Astrocyte (in vitro differentiated cells and primary cell): ENCODE results near the gene DCUN1D1. TPM values are rescaled to one million over a fixed set of nuclear protein-coding genes. Genes with fewer than 3 reads are reported as not detected.

Experiments
- DNase-seq: peaks from one replicate; pipeline ENCODE4 v3.0.0-alpha.2; 2010; ENCODE audit warnings: low read depth
- FAIRE-seq: peaks from 2 replicates; lab custom pipeline; 2011; peaks lifted over from hg19 to GRCh38; lab: Jason Lieb, UNC
- H2AFZ ChIP-seq: 2 replicates; pipeline ENCODE4 v1.6.0; 2012; ENCODE audit warnings: low read depth, low read length, inconsistent platforms
- H3K27ac ChIP-seq: 2 replicates; pipeline ENCODE4 v1.5.1; 2011; ENCODE audit warnings: low read depth, low read length, inconsistent platforms
- H3K27me3 ChIP-seq: 2 replicates; pipeline ENCODE4 v1.6.0; 2011; ENCODE audit warnings: low read length, inconsistent platforms; ENCODE audit not compliant: insufficient read depth
- H3K36me3 ChIP-seq: 2 replicates; pipeline ENCODE4 v1.5.1; 2011; ENCODE audit warnings: low read length, inconsistent platforms; ENCODE audit not compliant: insufficient read depth
- H3K4me1 ChIP-seq: 2 replicates; pipeline ENCODE4 v1.5.1; 2011; ENCODE audit warnings: low read length, inconsistent platforms; ENCODE audit not compliant: insufficient read depth
- H3K4me2 ChIP-seq: 2 replicates; pipeline ENCODE4 v1.6.0; 2012; ENCODE audit warnings: low read length, inconsistent platforms
- H3K4me3 ChIP-seq: 2 replicates; pipeline ENCODE4 v1.5.1; 2011; ENCODE audit warnings: low read depth, mild to moderate bottlenecking, low read length, inconsistent platforms; ENCODE audit not compliant: insufficient read depth
- H3K79me2 ChIP-seq: 2 replicates; pipeline ENCODE4 v1.6.0; 2012; ENCODE audit warnings: mild to moderate bottlenecking, low read length, inconsistent platforms; ENCODE audit not compliant: insufficient read depth
- H3K9ac ChIP-seq: 2 replicates; pipeline ENCODE4 v1.6.0; 2012; ENCODE audit warnings: mild to moderate bottlenecking, low read length, inconsistent platforms
- H3K9me3 ChIP-seq: 2 replicates; pipeline ENCODE4 v1.5.1; 2012; ENCODE audit warnings: low read depth, mild to moderate bottlenecking, low read length, inconsistent platforms; ENCODE audit not compliant: insufficient read depth
- H4K20me1 ChIP-seq: 2 replicates; pipeline ENCODE4 v1.6.0; 2012; ENCODE audit warnings: low read length, inconsistent platforms; ENCODE audit not compliant: insufficient read depth
- H3K27ac Mint-ChIP-seq: one replicate; pipeline ENCODE4 v1.8.0; 2021; ENCODE audit warnings: mild to moderate bottlenecking, mixed read lengths; ENCODE audit not compliant: unreplicated experiment
- H3K27me3 Mint-ChIP-seq: one replicate; pipeline ENCODE4 v1.8.0; 2021; ENCODE audit warnings: low read depth, mixed read lengths; ENCODE audit not compliant: unreplicated experiment
- H3K36me3 Mint-ChIP-seq: one replicate; pipeline ENCODE4 v1.8.0; 2021; ENCODE audit warnings: low read depth, mixed read lengths; ENCODE audit not compliant: unreplicated experiment
- H3K4me1 Mint-ChIP-seq: one replicate; pipeline ENCODE4 v1.8.0; 2021; ENCODE audit warnings: low read depth, mixed read lengths; ENCODE audit not compliant: unreplicated experiment
- H3K4me3 Mint-ChIP-seq: one replicate; pipeline ENCODE4 v1.8.0; 2021; ENCODE audit warnings: mild to moderate bottlenecking, moderate library complexity, mixed read lengths; ENCODE audit not compliant: unreplicated experiment
- H3K9me3 Mint-ChIP-seq: one replicate; pipeline ENCODE4 v1.8.0; 2021; ENCODE audit warnings: mild to moderate bottlenecking, mixed read lengths; ENCODE audit not compliant: unreplicated experiment
- CTCF ChIP-seq: IDR thresholded peaks from 2 replicates; pipeline ENCODE4 v1.5.1; 2011; ENCODE audit warnings: low read depth, mild to moderate bottlenecking, inconsistent platforms, low read length, moderate library complexity; ENCODE audit not compliant: insufficient read depth
- EZH2 ChIP-seq: IDR thresholded peaks from 2 replicates; pipeline ENCODE4 v1.6.1; 2012; ENCODE audit warnings: mild to moderate bottlenecking, low read length, inconsistent platforms; ENCODE audit not compliant: insufficient read depth
- total RNA-seq: library from RNA; stranded (reverse); gene quantifications from 2 replicates; pipeline ENCODE4 v1.2.1, GENCODE V29; 2021

The DCUN1D1 gene
- total RNA-seq, 1 donor from 2014 or later = 50.2 TPM

GRCh38 chr3:182969277-182969676, 11.1 kb downstream of the DCUN1D1 start:
- Histone ChIP-seq H3K27ac (peak overlapping the region; percentile 59), H3K79me2 (peaks cover 88% of the 10 kb centered on the region), H3K36me3 (no peaks in the 10 kb centered on the region), H3K4me2 (peak overlapping the region; percentile 49), H3K9ac (peak overlapping the region; percentile 51), H3K4me3 (no peak overlapping the region), H3K4me1 (peaks cover 8% of the 10 kb centered on the region), H4K20me1 (peaks cover 33% of the 10 kb centered on the region), H3K9me3 (no peaks in the 10 kb centered on the region), H2AFZ (no peak overlapping the region), H3K27me3 (no peaks in the 10 kb centered on the region)
- no peak for TF ChIP-seq CTCF
- TF ChIP-seq EZH2 = no peak
- no peaks in the 10 kb centered on the region for H3K9me3 Mint-ChIP-seq
- H3K4me1 Mint-ChIP-seq = peaks cover 24% of the 10 kb centered on the region
- peak; percentile 57 for DNase-seq
- no peak overlapping the region for H3K27ac Mint-ChIP-seq
- no peak for FAIRE-seq
- no peak overlapping the region for H3K4me3 Mint-ChIP-seq
- no peaks in the 10 kb centered on the region for H3K27me3 Mint-ChIP-seq
- peaks cover 1% of the 10 kb centered on the region for H3K36me3 Mint-ChIP-seq

- no peak overlapping the region for H3K4me3 ChIP-seq
- H3K9ac ChIP-seq = no peak overlapping the region
- H3K4me1 ChIP-seq = peaks cover 8% of the 10 kb centered on the region
- H3K27me3 Mint-ChIP-seq = no peaks in the 10 kb centered on the region
- TF ChIP-seq EZH2 (no peak), CTCF (no peak)
- no peak overlapping the region for H3K4me2 ChIP-seq
- DNase-seq = no peak
- H4K20me1 ChIP-seq = peaks cover 30% of the 10 kb centered on the region
- no peak overlapping the region for H3K27ac Mint-ChIP-seq
- H3K27me3 ChIP-seq = no peaks in the 10 kb centered on the region
- peaks cover 24% of the 10 kb centered on the region for H3K4me1 Mint-ChIP-seq
- peaks cover 72% of the 10 kb centered on the region for H3K79me2 ChIP-seq
- H3K36me3 Mint-ChIP-seq = peaks cover 1% of the 10 kb centered on the region
- H3K9me3 ChIP-seq = no peaks in the 10 kb centered on the region
- H3K9me3 Mint-ChIP-seq = no peaks in the 10 kb centered on the region
- no peaks in the 10 kb centered on the region for H3K36me3 ChIP-seq
- no peak overlapping the region for H3K27ac ChIP-seq
- H3K4me3 Mint-ChIP-seq = no peak overlapping the region
- FAIRE-seq = no peak
- H2AFZ ChIP-seq = no peak overlapping the region
These were observed 12.8 kb downstream of the DCUN1D1 start for GRCh38 chr3:182967218-182968204.

GRCh38 chr3:182965861-182966366, 14.4 kb downstream of the DCUN1D1 start:
- no peak for TF ChIP-seq EZH2
- TF ChIP-seq CTCF = no peak
- Histone ChIP-seq H4K20me1 (peaks cover 20% of the 10 kb centered on the region), H3K27me3 (no peaks in the 10 kb centered on the region), H3K36me3 (no peaks in the 10 kb centered on the region), H3K79me2 (peaks cover 56% of the 10 kb centered on the region), H3K9me3 (no peaks in the 10 kb centered on the region), H3K4me3 (no peak overlapping the region), H3K27ac (no peak overlapping the region), H2AFZ (no peak overlapping the region), H3K4me2 (no peak overlapping the region), H3K4me1 (peaks cover 8% of the 10 kb centered on the region), H3K9ac (no peak overlapping the region)
- FAIRE-seq (no peak), DNase-seq (no peak)
- no peak overlapping the region for H3K27ac Mint-ChIP-seq
- H3K9me3 Mint-ChIP-seq = no peaks in the 10 kb centered on the region
- H3K27me3 Mint-ChIP-seq = no peaks in the 10 kb centered on the region
- H3K36me3 Mint-ChIP-seq = peaks cover 1% of the 10 kb centered on the region
- H3K4me3 Mint-ChIP-seq = no peak overlapping the region
- H3K4me1 Mint-ChIP-seq = peaks cover 20% of the 10 kb centered on the region
